BJ (cell line): ENCODE data around the gene CLDN17. TPM values are rescaled to one million over a fixed set of nuclear protein-coding genes. Genes with fewer than 3 reads are reported as not detected.

Source experiments
- CTCF ChIA-PET: fragments of 350-600 bp; formaldehyde crosslinking; extraction: SDS; loops from one replicate; lab custom pipeline; 2021; ENCODE audit warnings: antibody characterized with exemption, inconsistent platforms; lab: Yijun Ruan, JAX
- POLR2A ChIA-PET: fragments of 300-600 bp; sonication (Branson Sonifier 250); formaldehyde crosslinking; extraction: SDS; loops from one replicate; lab custom pipeline; 2021; ENCODE audit warnings: antibody characterized with exemption; lab: Charles Lee
- DNase-seq: peaks from one replicate; pipeline ENCODE4 v3.0.0-alpha.2; 2011; ENCODE audit warnings: low read depth
- H3K27me3 ChIP-seq: 2 replicates; pipeline ENCODE4 v1.6.0; 2011; ENCODE audit warnings: low read length; ENCODE audit not compliant: control insufficient read depth, insufficient read depth
- H3K36me3 ChIP-seq: 2 replicates; pipeline ENCODE4 v1.5.1; 2011; ENCODE audit warnings: low read length; ENCODE audit not compliant: control insufficient read depth, insufficient read depth
- H3K4me3 ChIP-seq: 2 replicates; pipeline ENCODE4 v1.5.1; 2011; ENCODE audit warnings: low read depth, mild to moderate bottlenecking, control low read depth, low read length
- polyA minus RNA-seq: library from RNA; depleted of rRNA, polyadenylated mRNA; stranded (reverse); fragments of >200 nt; gene quantifications from 2 replicates; pipeline ENCODE4 v1.2.3, GENCODE V29; 2011; rRNA and poly(A)+ RNA removed
- polyA plus RNA-seq: library from polyadenylated mRNA; depleted of rRNA; stranded (reverse); fragments of >200 nt; gene quantifications from 2 replicates; pipeline ENCODE4 v1.2.3, GENCODE V29; 2011; rRNA removed
- TF ChIP-seq, protein P1 (sequence below): IDR thresholded peaks from 2 replicates; pipeline ENCODE4 v1.5.1; 2011; ENCODE audit warnings: low read depth, mild to moderate bottlenecking, control low read depth, inconsistent platforms, low read length, moderate library complexity; ENCODE audit not compliant: insufficient read depth

The CLDN17 gene, protein sequence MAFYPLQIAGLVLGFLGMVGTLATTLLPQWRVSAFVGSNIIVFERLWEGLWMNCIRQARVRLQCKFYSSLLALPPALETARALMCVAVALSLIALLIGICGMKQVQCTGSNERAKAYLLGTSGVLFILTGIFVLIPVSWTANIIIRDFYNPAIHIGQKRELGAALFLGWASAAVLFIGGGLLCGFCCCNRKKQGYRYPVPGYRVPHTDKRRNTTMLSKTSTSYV
- polyA plus RNA-seq: not detected in 2 replicates
- not detected in 2 replicates for polyA minus RNA-seq

DNA sequence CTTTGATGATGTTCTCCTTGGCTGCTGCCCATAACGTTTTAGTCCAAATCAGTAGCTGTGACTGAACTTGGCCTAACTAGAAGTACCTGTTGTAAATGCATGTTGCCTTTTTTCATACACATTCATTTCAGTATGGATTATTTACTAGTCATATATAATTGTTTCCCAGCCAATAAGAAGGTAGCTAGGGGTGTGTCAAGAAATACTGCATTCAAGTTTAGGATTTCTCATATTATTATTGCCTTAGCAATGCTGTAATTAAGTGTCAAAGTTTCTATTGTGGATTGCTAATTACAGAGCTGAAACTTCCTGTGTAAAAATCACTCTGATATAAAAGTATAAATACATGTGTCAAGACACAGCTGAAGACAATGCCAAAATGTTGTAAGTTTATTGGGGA is at the start of gene CLDN17:
TSS of gene CLDN17 (minus strand) at position 101 of the 400 bp plus-strand sequence. CDS start 188 bp downstream, outside the sequence.
- Histone ChIP-seq H3K4me3 (no peak within 1 kb of the TSS), H3K36me3 (no peaks in the 10 kb centered on the region), H3K27me3 (no peaks in the 10 kb centered on the region)
- ChIA-PET CTCF (no interaction called here), POLR2A (no interaction called here)
- TF ChIP-seq, protein P1, sequence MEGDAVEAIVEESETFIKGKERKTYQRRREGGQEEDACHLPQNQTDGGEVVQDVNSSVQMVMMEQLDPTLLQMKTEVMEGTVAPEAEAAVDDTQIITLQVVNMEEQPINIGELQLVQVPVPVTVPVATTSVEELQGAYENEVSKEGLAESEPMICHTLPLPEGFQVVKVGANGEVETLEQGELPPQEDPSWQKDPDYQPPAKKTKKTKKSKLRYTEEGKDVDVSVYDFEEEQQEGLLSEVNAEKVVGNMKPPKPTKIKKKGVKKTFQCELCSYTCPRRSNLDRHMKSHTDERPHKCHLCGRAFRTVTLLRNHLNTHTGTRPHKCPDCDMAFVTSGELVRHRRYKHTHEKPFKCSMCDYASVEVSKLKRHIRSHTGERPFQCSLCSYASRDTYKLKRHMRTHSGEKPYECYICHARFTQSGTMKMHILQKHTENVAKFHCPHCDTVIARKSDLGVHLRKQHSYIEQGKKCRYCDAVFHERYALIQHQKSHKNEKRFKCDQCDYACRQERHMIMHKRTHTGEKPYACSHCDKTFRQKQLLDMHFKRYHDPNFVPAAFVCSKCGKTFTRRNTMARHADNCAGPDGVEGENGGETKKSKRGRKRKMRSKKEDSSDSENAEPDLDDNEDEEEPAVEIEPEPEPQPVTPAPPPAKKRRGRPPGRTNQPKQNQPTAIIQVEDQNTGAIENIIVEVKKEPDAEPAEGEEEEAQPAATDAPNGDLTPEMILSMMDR: no peak
- DNase-seq: no peak

DNA sequence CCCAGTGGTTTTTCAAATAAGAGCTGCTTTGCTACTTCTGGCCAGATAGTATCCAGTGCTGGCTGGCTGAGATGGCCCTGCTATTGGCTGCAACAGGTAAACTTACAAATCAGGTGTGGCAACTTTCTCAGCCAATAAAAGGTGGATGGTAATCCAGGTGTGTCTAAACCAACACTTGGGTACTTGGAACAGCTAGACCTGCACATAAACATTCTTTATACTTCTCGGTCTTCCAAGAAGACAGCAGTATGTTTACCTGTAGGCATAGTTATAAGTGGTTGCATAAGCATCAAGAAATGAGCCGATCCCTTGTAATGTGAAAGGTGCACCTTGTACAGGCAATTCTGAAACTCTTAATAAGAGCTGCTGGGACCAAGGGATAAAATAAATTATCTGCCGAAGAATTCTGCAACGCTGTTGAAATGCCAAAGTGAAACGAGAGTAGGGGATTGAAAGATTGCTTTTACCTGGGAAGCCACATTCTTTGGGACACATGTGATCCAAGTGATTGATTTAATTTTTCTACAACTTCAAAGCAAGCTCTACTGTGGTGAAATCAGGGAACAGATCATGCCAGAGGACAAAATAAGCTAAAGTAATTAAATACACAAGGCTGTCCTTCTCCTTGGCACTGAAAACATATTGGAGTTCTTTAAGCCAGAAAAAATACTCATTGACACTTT is 49.6 kb upstream of the CLDN17 start, which contains the start of gene CLDN8:
TSS of gene CLDN8 (minus strand) at position 57 of the 683 bp plus-strand sequence. CDS start 172 bp downstream, outside the sequence.
- Histone ChIP-seq H3K4me3 (no peak within 1 kb of the TSS), H3K36me3 (no peaks in the 10 kb centered on the region), H3K27me3 (no peaks in the 10 kb centered on the region)
- TF ChIP-seq, protein P1: no peak
- no peak for DNase-seq
- ChIA-PET POLR2A (no interaction called here), CTCF (no interaction called here)

DNA sequence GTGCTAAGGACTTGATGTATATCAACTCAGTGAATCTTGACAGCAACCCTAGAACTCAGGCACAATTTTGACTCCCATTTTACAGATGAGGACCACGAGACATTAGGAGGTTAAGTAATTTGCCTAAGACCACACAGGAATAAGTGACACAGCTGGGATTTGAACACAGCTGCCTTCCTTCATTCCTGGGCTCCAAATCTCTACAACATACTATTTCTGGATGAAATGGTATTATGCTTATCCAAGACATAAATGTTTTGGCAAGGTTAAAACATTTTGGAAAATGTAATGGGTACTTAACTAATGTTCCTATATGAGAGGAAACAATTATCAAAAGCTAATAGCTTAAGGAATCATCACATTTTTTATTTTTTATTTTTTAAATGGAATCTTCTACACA is 44.5 kb upstream of the CLDN17 start:
- ChIA-PET POLR2A (no interaction called here), CTCF (no interaction called here)
- TF ChIP-seq, protein P1: no peak
- DNase-seq: no peak
- Histone ChIP-seq H3K36me3 (no peaks in the 10 kb centered on the region), H3K4me3 (no peak overlapping the region), H3K27me3 (no peaks in the 10 kb centered on the region)

DNA sequence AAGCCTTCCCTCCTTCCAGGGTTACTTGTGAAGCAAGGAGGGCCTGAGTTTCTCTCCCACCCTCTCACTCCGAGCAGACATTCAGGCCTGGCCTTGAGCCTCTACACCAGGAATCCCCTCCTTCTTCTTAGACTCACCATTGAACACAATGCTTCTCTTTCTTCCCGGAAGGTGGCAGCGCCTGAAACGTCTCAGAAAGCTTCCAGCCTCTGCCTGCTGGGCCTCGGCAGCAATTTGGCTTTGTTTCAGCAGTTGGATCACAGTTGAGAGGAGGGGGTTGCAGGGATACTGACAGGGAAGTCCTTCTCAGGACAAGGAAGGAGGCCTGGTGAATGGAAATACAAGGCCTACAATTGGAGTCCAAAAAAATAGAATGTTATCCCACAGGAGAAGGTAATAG is 43.0 kb upstream of the CLDN17 start:
- no peak for DNase-seq
- ChIA-PET CTCF (no interaction called here), POLR2A (no interaction called here)
- no peak overlapping the region for H3K4me3 ChIP-seq
- no peaks in the 10 kb centered on the region for H3K36me3 ChIP-seq
- TF ChIP-seq, protein P1: no peak
- H3K27me3 ChIP-seq: no peaks in the 10 kb centered on the region

DNA sequence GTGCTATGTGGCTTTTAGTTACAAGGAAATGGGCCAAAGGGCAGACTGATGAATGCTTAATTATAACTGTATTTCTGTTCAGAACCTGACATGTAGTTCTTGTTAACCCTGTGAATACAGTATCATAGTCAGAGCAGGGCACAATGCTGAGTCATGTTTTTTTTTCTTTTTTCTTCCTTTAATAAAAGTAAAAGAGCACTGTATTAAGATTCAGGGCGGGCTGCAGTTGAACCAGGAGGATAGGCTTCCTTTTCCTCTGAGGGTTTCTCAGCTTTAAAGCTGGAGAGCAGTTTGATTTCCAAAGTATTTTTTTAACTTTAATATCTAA is 40.6 kb upstream of the CLDN17 start:
- TF ChIP-seq, protein P1: no peak
- ChIA-PET CTCF (no interaction called here), POLR2A (no interaction called here)
- no peak overlapping the region for H3K4me3 ChIP-seq
- no peaks in the 10 kb centered on the region for H3K27me3 ChIP-seq
- DNase-seq: no peak
- no peaks in the 10 kb centered on the region for H3K36me3 ChIP-seq
